GM12878 (cell line): ENCODE data around the gene SHISA9. TPM values are rescaled to one million over a fixed set of nuclear protein-coding genes. Genes with fewer than 3 reads are reported as not detected.

ENCODE experiments used
- ATAC-seq: fragments of 200-7000 bp; cut with Tn5 transposase; 3 replicates; pipeline ENCODE4 v1.9.1; 2020; ENCODE audit warnings: mild to moderate bottlenecking, moderate library complexity
- BruUV-seq: library from RNA; stranded (reverse); fragments of 400-500 nt; replicated peaks from 2 replicates; lab custom pipeline; 2021; lab: Mats Ljungman, UMichigan
- CTCF ChIA-PET: fragments of 300-600 bp; sonication (Branson Sonifier 250); formaldehyde crosslinking; extraction: SDS; loops from one replicate; lab custom pipeline; 2021; ENCODE audit warnings: inconsistent platforms; lab: Yijun Ruan, JAX
- POLR2A ChIA-PET: fragments of 350-600 bp; formaldehyde crosslinking; extraction: SDS; loops from one replicate; lab custom pipeline; 2021; ENCODE audit warnings: inconsistent platforms; lab: Charles Lee
- RAD21 ChIA-PET: fragments of 300-600 bp; sonication (Branson Sonifier 250); formaldehyde crosslinking; loops from one replicate; lab custom pipeline; 2023; ENCODE audit warnings: antibody characterized with exemption; ENCODE audit not compliant: unreplicated experiment; lab: Charles Lee
- SMC1A ChIA-PET: fragments of 300-600 bp; sonication (Branson Sonifier 250); formaldehyde crosslinking; loops from one replicate; lab custom pipeline; 2023; ENCODE audit not compliant: unreplicated experiment, uncharacterized antibody; lab: Charles Lee
- DNase-seq: peaks from one replicate; pipeline ENCODE4 v3.0.0-alpha.2; 2011; ENCODE audit warnings: low read depth, low spot score
- FAIRE-seq: peaks from 3 replicates; lab custom pipeline; 2011; peaks lifted over from hg19 to GRCh38; lab: Jason Lieb, UNC
- H2AFZ ChIP-seq: 2 replicates; pipeline ENCODE4 v1.6.0; 2011; ENCODE audit warnings: low read depth, low read length, control low read depth; ENCODE audit not compliant: control insufficient read depth
- H3K27ac ChIP-seq: 2 replicates; pipeline ENCODE4 v1.5.1; 2011; ENCODE audit warnings: control low read depth; ENCODE audit not compliant: control insufficient read depth, insufficient read depth
- H3K27me3 ChIP-seq, 2 experiments: replicated peaks in 1 of 2; 2 replicates each; pipeline versions ENCODE4 v1.6.0 to v1.6.1; 2011; ENCODE audit warnings: low read length in 1 of 2; ENCODE audit not compliant: control insufficient read depth in 2 of 2, insufficient read depth in 2 of 2
- H3K36me3 ChIP-seq, 2 experiments: 2 replicates each; pipeline ENCODE4 v1.5.1; 2011; ENCODE audit warnings: low read length in 1 of 2; ENCODE audit not compliant: control insufficient read depth in 2 of 2, insufficient read depth in 2 of 2
- H3K4me1 ChIP-seq: 2 replicates; pipeline ENCODE4 v1.6.1; 2011; ENCODE audit warnings: mild to moderate bottlenecking, low read length, moderate library complexity, mixed read lengths; ENCODE audit not compliant: control insufficient read depth, insufficient read depth
- H3K4me2 ChIP-seq: 2 replicates; pipeline ENCODE4 v1.6.0; 2011; ENCODE audit warnings: control low read depth; ENCODE audit not compliant: control insufficient read depth, insufficient read depth
- H3K4me3 ChIP-seq: fragments of 200-600 bp; sonication (generic); 2 replicates; pipeline ENCODE4 v1.5.1; 2016
- H3K79me2 ChIP-seq: 2 replicates; pipeline ENCODE4 v1.6.0; 2011; ENCODE audit warnings: low read length; ENCODE audit not compliant: control insufficient read depth, insufficient read depth
- H3K9ac ChIP-seq: 2 replicates; pipeline ENCODE4 v1.8.0; 2011; ENCODE audit warnings: low read length, control low read depth, mixed read lengths; ENCODE audit not compliant: control insufficient read depth, insufficient read depth
- H3K9me3 ChIP-seq: replicated peaks from 3 replicates; pipeline ENCODE4 v1.5.1; 2011; ENCODE audit warnings: mild to moderate bottlenecking, low read length; ENCODE audit not compliant: control insufficient read depth, insufficient read depth
- H4K20me1 ChIP-seq: 2 replicates; pipeline ENCODE4 v1.6.0; 2011; ENCODE audit not compliant: control insufficient read depth, insufficient read depth
- CBX5 ChIP-seq: sonication (generic); IDR thresholded peaks from 2 replicates; pipeline ENCODE4 v1.6.1; 2016; ENCODE audit warnings: low read depth, moderate library complexity, mild to moderate bottlenecking, inconsistent platforms
- KDM1A ChIP-seq: fragments of 200-600 bp; sonication (generic); IDR thresholded peaks from 2 replicates; pipeline ENCODE4 v1.6.1; 2016; ENCODE audit warnings: borderline replicate concordance
- PAX8 ChIP-seq: fragments of 450-650 bp; IDR thresholded peaks from 2 replicates; pipeline ENCODE4 v1.6.1; 2017; ENCODE audit warnings: mild to moderate bottlenecking, moderate library complexity
- RB1 ChIP-seq: fragments of 450-650 bp; formaldehyde crosslinking; IDR thresholded peaks from 2 replicates; pipeline ENCODE4 v1.6.1; 2017; ENCODE audit warnings: mild to moderate bottlenecking, borderline replicate concordance
- RELB ChIP-seq: fragments of 450-650 bp; IDR thresholded peaks from 2 replicates; pipeline ENCODE4 v1.6.1; 2017; ENCODE audit warnings: low read depth, mild to moderate bottlenecking, moderate library complexity
- SMAD1 ChIP-seq: fragments of 450-650 bp; IDR thresholded peaks from 2 replicates; pipeline ENCODE4 v1.6.1; 2018; ENCODE audit warnings: mild to moderate bottlenecking, low read depth; ENCODE audit not compliant: partially characterized antibody
- SRF ChIP-seq, 2 experiments: IDR thresholded peaks; 2 replicates each; pipeline ENCODE4 v1.6.1; 2011; ENCODE audit warnings: low read depth in 2 of 2, low read length in 2 of 2, mild to moderate bottlenecking in 1 of 2, moderate library complexity in 1 of 2
- SUZ12 ChIP-seq: fragments of 200-600 bp; sonication (generic); IDR thresholded peaks from one replicate; pipeline ENCODE4 v1.6.1; 2018; ENCODE audit warnings: antibody characterized with exemption, mild to moderate bottlenecking; ENCODE audit not compliant: unreplicated experiment
- TAF1 ChIP-seq: IDR thresholded peaks from 2 replicates; pipeline ENCODE4 v1.6.1; 2011; ENCODE audit warnings: mild to moderate bottlenecking, low read depth, low read length, borderline replicate concordance
- ZBED1 ChIP-seq: IDR thresholded peaks from 2 replicates; pipeline ENCODE4 v1.6.1; 2016; ENCODE audit warnings: borderline replicate concordance
- in situ Hi-C: fragments of 300-500 bp; cut with MboI; formaldehyde crosslinking; loops from 9 replicates; pipeline ENCODE4 v1.14.3; 2018; ENCODE audit warnings: mixed read lengths
- intact Hi-C: fragments of 100-400 bp; cut with micrococcal nuclease; formaldehyde crosslinking; loops from one replicate; pipeline ENCODE4 v1.14.2; 2022; ENCODE audit not compliant: unreplicated experiment
- polyA plus RNA-seq, 11 experiments: library from polyadenylated mRNA; depleted of rRNA in 4 of 11; unstranded in 6 of 11; stranded (reverse) in 5 of 11; fragments of >200 nt; fragmentation: Nextera tagmentation in 4 of 11; fragmentation: Illumina TruSeq in 1 of 11; extraction: Ambion mirVana in 4 of 11; extraction: Trizol in 1 of 11; gene quantifications; 1 replicate in 1 of 11; 2 replicates in 10 of 11; pipeline versions ENCODE4 v1.2.1 to v1.2.3, GENCODE V29; 2011 to 2016; ENCODE audit warnings: inconsistent platforms in 2 of 11, missing spikeins in 2 of 11, low read depth in 1 of 11
- total RNA-seq, 4 experiments: library from RNA; depleted of rRNA in 3 of 4; stranded (reverse); fragments of >200 nt in 3 of 4; fragmentation: Illumina TruSeq in 1 of 4; extraction: Trizol in 1 of 4; gene quantifications; 2 replicates each; pipeline versions ENCODE4 v1.2.1 to v1.2.3, GENCODE V29; 2013 to 2021
- TF ChIP-seq, protein P1 (sequence below): fragments of 450-650 bp; IDR thresholded peaks from 2 replicates; pipeline ENCODE4 v1.6.1; 2018; ENCODE audit warnings: borderline replicate concordance, mild to moderate bottlenecking; ENCODE audit not compliant: partially characterized antibody

SHISA9 gene
- total and polyA plus RNA-seq, 10 of the 15 experiments (the other 5 are each of a cell fraction or from before 2014, with no cell fraction given), result 0.03 to 25.5 (median 0.07) TPM

DNA sequence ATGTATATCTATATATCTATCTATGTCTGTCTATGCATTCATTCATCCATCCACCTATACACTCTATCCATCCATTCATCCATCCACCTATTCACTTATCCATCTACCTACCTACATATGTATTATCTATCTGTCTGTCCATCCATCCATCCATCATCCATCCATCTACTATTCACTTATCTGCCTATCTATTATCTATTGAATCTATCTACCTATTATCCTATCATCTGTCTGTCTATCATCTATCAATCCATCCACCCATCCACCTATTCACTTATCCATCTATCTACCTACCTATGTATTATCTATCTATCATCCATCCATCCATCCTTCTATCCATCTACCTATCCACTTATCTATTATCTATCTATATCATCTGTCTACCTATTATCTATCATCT is 302.3 kb downstream of the SHISA9 start:
- FAIRE-seq (no peak), ATAC-seq (no peak), DNase-seq (no peak)
- Histone ChIP-seq H3K4me3 (no peak overlapping the region), H3K27ac (no peak overlapping the region), H3K4me2 (no peak overlapping the region), H3K9ac (no peak overlapping the region), H4K20me1 (no peaks in the 10 kb centered on the region), H3K4me1 (no peaks in the 10 kb centered on the region), H3K36me3 (no peaks in the 10 kb centered on the region), H3K9me3 (no peaks in the 10 kb centered on the region), H3K27me3 (no peaks in the 10 kb centered on the region), H2AFZ (no peak overlapping the region), H3K79me2 (no peaks in the 10 kb centered on the region)
- ChIA-PET POLR2A (no interaction called here), CTCF (no interaction called here), RAD21 (no interaction called here), SMC1A (interaction anchor here (1.4 kb wide), 1 partner anchor 9 kb away, joined by 5 read pairs; no protein-coding TSS in a partner anchor)
- intact Hi-C loops (no loop called here), in situ Hi-C loops (no loop called here)
- BruUV-seq, result no TSS peak
- TF ChIP-seq RB1 (no peak), PAX8 (no peak), SUZ12 (no peak), RELB (no peak), CBX5 (no peak), ZBED1 (no peak), KDM1A (no peak), TAF1 (no peak), SRF (IDR thresholded peaks at IDR 0.05; ENCODE audit: low read depth in 2 of 2, low read length in 2 of 2) (no peak), SMAD1 (no peak)
- TF ChIP-seq, protein P1, sequence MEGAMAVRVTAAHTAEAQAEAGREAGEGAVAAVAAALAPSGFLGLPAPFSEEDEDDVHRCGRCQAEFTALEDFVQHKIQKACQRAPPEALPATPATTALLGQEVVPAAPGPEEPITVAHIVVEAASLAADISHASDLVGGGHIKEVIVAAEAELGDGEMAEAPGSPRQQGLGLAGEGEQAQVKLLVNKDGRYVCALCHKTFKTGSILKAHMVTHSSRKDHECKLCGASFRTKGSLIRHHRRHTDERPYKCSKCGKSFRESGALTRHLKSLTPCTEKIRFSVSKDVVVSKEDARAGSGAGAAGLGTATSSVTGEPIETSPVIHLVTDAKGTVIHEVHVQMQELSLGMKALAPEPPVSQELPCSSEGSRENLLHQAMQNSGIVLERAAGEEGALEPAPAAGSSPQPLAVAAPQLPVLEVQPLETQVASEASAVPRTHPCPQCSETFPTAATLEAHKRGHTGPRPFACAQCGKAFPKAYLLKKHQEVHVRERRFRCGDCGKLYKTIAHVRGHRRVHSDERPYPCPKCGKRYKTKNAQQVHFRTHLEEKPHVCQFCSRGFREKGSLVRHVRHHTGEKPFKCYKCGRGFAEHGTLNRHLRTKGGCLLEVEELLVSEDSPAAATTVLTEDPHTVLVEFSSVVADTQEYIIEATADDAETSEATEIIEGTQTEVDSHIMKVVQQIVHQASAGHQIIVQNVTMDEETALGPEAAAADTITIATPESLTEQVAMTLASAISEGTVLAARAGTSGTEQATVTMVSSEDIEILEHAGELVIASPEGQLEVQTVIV, result no peak
